PC-9 (cell line): Measurements from ENCODE around the gene HSBP1. TPM values are rescaled to one million over a fixed set of nuclear protein-coding genes. Genes with fewer than 3 reads are reported as not detected.

Source experiments
- Bru-seq: library from RNA; stranded (reverse); fragments of 400-500 nt; gene quantifications from one replicate; lab custom pipeline; 2021; lab: Mats Ljungman, UMichigan
- BruChase-seq, 2 experiments: library from RNA; stranded (reverse); fragments of 400-500 nt; gene quantifications; one replicate each; lab custom pipeline; 2021; lab: Mats Ljungman, UMichigan
- BruUV-seq: library from RNA; stranded (reverse); fragments of 400-500 nt; replicated peaks from 2 replicates; lab custom pipeline; 2021; lab: Mats Ljungman, UMichigan
- CTCF ChIA-PET: fragments of 300-600 bp; sonication (Branson Sonifier 250); formaldehyde crosslinking; loops from one replicate; lab custom pipeline; 2022; ENCODE audit warnings: antibody characterized with exemption; lab: Charles Lee
- POLR2A ChIA-PET: fragments of 300-600 bp; sonication (Branson Sonifier 250); formaldehyde crosslinking; loops from one replicate; lab custom pipeline; 2022; ENCODE audit warnings: antibody characterized with exemption; ENCODE audit not compliant: unreplicated experiment; lab: Charles Lee
- DNase-seq, 2 experiments: peaks; one replicate each; pipeline versions ENCODE4 v3.0.0 to v3.0.0-alpha.2; 2015 to 2022; ENCODE audit warnings: mixed read lengths in 1 of 2
- H2AFZ ChIP-seq: fragments of 200-600 bp; sonication (generic); 2 replicates; pipeline ENCODE4 v1.8.1; 2017; ENCODE audit warnings: antibody characterized with exemption
- H3F3A ChIP-seq: fragments of 200-600 bp; sonication (generic); 2 replicates; pipeline ENCODE4 v1.8.1; 2017; ENCODE audit warnings: antibody characterized with exemption, mild to moderate bottlenecking, low read depth; ENCODE audit not compliant: insufficient read depth
- H3K27ac ChIP-seq: fragments of 200-600 bp; sonication (generic); 2 replicates; pipeline ENCODE4 v1.6.1; 2016; ENCODE audit warnings: mixed run types
- H3K27me3 ChIP-seq: fragments of 200-600 bp; sonication (generic); 2 replicates; pipeline ENCODE4 v1.6.1; 2016; ENCODE audit warnings: low read depth, mixed run types; ENCODE audit not compliant: insufficient read depth
- H3K36me3 ChIP-seq: fragments of 200-600 bp; sonication (generic); 2 replicates; pipeline ENCODE4 v1.6.1; 2016; ENCODE audit warnings: low read depth, mixed run types
- H3K4me1 ChIP-seq: fragments of 200-600 bp; sonication (generic); replicated peaks from 2 replicates; pipeline ENCODE4 v1.6.1; 2016; ENCODE audit warnings: mixed run types; ENCODE audit not compliant: insufficient read depth
- H3K4me2 ChIP-seq: fragments of 200-600 bp; sonication (generic); 2 replicates; pipeline ENCODE4 v1.6.1; 2017; ENCODE audit warnings: mixed run types
- H3K4me3 ChIP-seq: fragments of 200-600 bp; sonication (generic); 2 replicates; pipeline ENCODE4 v1.6.1; 2016; ENCODE audit warnings: mixed run types
- H3K79me2 ChIP-seq: fragments of 200-600 bp; sonication (generic); 2 replicates; pipeline ENCODE4 v1.6.1; 2017; ENCODE audit warnings: low read depth, mixed run types
- H3K9me2 ChIP-seq: fragments of 200-600 bp; sonication (generic); 2 replicates; pipeline ENCODE4 v1.8.1; 2017; ENCODE audit warnings: mild to moderate bottlenecking; ENCODE audit not compliant: insufficient read depth
- H3K9me3 ChIP-seq: fragments of 200-600 bp; sonication (generic); 2 replicates; pipeline ENCODE4 v1.8.1; 2016; ENCODE audit warnings: low read depth; ENCODE audit not compliant: insufficient read depth
- H4K20me1 ChIP-seq: fragments of 200-600 bp; sonication (generic); 2 replicates; pipeline ENCODE4 v1.8.1; 2017; ENCODE audit not compliant: insufficient read depth
- EZH2 ChIP-seq: fragments of 200-600 bp; sonication (generic); IDR thresholded peaks from 2 replicates; pipeline ENCODE4 v1.8.0; 2017; ENCODE audit warnings: antibody characterized with exemption, low read depth
- intact Hi-C: fragments of 100-400 bp; cut with micrococcal nuclease; formaldehyde crosslinking; loops from one replicate; pipeline ENCODE4 v1.10.0; 2022; ENCODE audit not compliant: unreplicated experiment
- long read RNA-seq: library from polyadenylated mRNA; stranded (forward); transcript quantifications from one replicate; pipeline ENCODE4 v2.0.0, GENCODE V29; 2022
- total RNA-seq: library from RNA; stranded (reverse); gene quantifications from 2 replicates; pipeline ENCODE4 v1.2.3, GENCODE V29; 2021
- TF ChIP-seq, protein P1 (sequence below): fragments of 200-600 bp; sonication (generic); conservative IDR thresholded peaks from 2 replicates; pipeline ENCODE4 v1.6.1; 2017; ENCODE audit warnings: mixed run types, antibody characterized with exemption, mild to moderate bottlenecking, moderate library complexity

Gene HSBP1
- 89.9 and 130 TPM in 2 replicates for total RNA-seq
- percentile 73 among the genes with signal in this experiment for Bru-seq, nascent RNA
- percentile 76 among the genes with signal in this experiment for BruChase-seq, experiment 1, labeled RNA remaining after a 2-hour chase
- BruChase-seq, experiment 2, labeled RNA remaining after a 6-hour chase = percentile 92 among the genes with signal in this experiment
- long read RNA-seq, full-length matches to known transcripts = 631 of 736 reads
- long read RNA-seq, partial matches to known transcripts = 0 of 736 reads
- long read RNA-seq, other reads (novel, unspliced or antisense) = 105 of 736 reads

GRCh38 chr16:83807710-83808572, at the start of gene HSBP1:
Gene HSBP1 (plus strand): TSS chr16:83807978. CDS start chr16:83808077, 99 bp downstream.
- Histone ChIP-seq H2AFZ (peak within 1 kb of the TSS; percentile 98), H3K4me1 (peaks cover 33% of the 10 kb centered on the region), H3K79me2 (peaks cover 34% of the 10 kb centered on the region), H4K20me1 (peaks cover 3% of the 10 kb centered on the region; the same call in 1 of the 2 replicates), H3K9me3 (no peaks in the 10 kb centered on the region), H3K4me2 (peak within 1 kb of the TSS; percentile 99), H3K27ac (no peak within 1 kb of the TSS), H3K4me3 (peak within 1 kb of the TSS; percentile 65), H3K9me2 (no peaks in the 10 kb centered on the region), H3K27me3 (no peaks in the 10 kb centered on the region), H3F3A (peaks cover 1% of the 10 kb centered on the region; the same call in 1 of the 2 replicates), H3K36me3 (peaks cover 24% of the 10 kb centered on the region; the same call in 1 of the 2 replicates)
- intact Hi-C loops = no loop called here
- TF ChIP-seq EZH2 = no peak
- TF ChIP-seq, protein P1, sequence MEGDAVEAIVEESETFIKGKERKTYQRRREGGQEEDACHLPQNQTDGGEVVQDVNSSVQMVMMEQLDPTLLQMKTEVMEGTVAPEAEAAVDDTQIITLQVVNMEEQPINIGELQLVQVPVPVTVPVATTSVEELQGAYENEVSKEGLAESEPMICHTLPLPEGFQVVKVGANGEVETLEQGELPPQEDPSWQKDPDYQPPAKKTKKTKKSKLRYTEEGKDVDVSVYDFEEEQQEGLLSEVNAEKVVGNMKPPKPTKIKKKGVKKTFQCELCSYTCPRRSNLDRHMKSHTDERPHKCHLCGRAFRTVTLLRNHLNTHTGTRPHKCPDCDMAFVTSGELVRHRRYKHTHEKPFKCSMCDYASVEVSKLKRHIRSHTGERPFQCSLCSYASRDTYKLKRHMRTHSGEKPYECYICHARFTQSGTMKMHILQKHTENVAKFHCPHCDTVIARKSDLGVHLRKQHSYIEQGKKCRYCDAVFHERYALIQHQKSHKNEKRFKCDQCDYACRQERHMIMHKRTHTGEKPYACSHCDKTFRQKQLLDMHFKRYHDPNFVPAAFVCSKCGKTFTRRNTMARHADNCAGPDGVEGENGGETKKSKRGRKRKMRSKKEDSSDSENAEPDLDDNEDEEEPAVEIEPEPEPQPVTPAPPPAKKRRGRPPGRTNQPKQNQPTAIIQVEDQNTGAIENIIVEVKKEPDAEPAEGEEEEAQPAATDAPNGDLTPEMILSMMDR = no peak
- peak; percentile 78 to 91 for DNase-seq
- TSS peak; percentile 36 for BruUV-seq
- ChIA-PET CTCF (no interaction called here), POLR2A (interaction anchor here (0.6 kb wide), 1 partner anchor 668 kb away, joined by 4 read pairs; no protein-coding TSS in a partner anchor)

DNA sequence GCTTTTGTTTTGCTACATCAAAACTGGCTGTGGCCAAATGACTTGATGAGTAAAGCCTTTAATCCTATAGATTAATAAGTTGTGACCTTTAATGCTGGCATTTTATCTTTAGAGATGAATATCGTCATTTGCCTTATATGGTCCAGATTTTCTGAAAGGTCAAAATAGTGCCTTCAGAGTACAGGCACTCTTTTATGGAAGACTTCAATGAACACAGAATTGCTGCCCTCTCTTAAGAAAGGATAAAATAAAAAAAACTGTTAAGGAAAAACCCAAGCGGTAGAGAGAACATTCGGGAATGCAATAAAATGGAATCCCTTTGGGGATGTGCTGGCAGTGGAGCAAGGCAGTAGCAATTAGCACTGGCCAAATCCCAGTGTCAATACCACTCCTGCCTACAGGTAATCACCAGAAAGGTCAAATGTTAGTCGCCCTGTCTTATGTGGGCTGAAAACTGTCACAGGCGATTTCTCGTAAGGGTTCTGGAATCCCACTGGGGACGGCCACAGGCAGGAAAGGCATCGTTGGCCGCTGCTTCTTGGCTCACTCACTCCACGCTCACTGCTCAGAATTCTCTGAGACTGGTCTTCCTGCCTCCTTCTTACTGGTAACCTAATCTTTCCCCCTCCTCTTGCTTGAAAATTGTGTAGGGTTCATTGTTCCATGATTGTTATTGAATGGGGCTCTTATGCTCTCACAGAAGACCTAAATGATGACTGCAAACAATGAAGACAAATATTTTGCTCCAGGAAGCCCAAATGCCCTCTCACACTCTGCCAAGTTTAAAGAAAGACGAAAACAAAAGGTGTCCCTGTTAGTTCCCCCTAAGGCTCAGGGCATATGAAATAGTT, 45.4 kb upstream of the HSBP1 start:
- no peaks in the 10 kb centered on the region for H3F3A ChIP-seq
- no peak overlapping the region for H3K4me3 ChIP-seq
- H4K20me1 ChIP-seq = no peaks in the 10 kb centered on the region
- no peaks in the 10 kb centered on the region for H3K36me3 ChIP-seq
- peaks cover 50% of the 10 kb centered on the region for H3K27me3 ChIP-seq
- H3K4me2 ChIP-seq = no peak overlapping the region
- no peaks in the 10 kb centered on the region for H3K79me2 ChIP-seq
- no peaks in the 10 kb centered on the region for H3K9me3 ChIP-seq
- BruUV-seq = no TSS peak
- no peak for DNase-seq
- ChIA-PET POLR2A (no interaction called here), CTCF (no interaction called here)
- H3K4me1 ChIP-seq = no peaks in the 10 kb centered on the region
- no peak overlapping the region for H3K27ac ChIP-seq
- no peak overlapping the region for H2AFZ ChIP-seq
- H3K9me2 ChIP-seq = no peaks in the 10 kb centered on the region
- TF ChIP-seq, protein P1 = no peak
- no peak for TF ChIP-seq EZH2
- intact Hi-C loops = no loop called here

DNA sequence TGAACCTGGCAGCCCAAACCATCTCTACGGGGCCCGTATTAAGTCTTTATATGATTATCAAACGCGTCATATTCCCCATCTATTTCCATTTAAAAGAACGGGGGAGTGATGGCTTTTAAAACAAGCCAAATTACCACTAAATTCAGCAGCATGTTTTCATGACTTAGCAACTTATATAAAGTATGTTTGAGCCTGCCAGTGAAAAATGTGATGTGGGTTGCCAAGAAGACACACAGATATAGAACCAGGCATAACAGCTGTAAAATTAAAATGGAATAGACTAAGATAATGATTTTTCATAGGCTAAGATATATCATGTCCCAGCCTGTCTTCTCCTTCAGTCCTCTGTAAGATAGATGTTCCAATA, 44.8 kb upstream of the HSBP1 start:
- H3K4me2 ChIP-seq = no peak overlapping the region
- no peaks in the 10 kb centered on the region for H4K20me1 ChIP-seq
- no peaks in the 10 kb centered on the region for H3K4me1 ChIP-seq
- ChIA-PET CTCF (no interaction called here), POLR2A (no interaction called here)
- BruUV-seq = no TSS peak
- H3K27ac ChIP-seq = no peak overlapping the region
- H2AFZ ChIP-seq = no peak overlapping the region
- H3K9me2 ChIP-seq = no peaks in the 10 kb centered on the region
- intact Hi-C loops = no loop called here
- H3K27me3 ChIP-seq = peaks cover 50% of the 10 kb centered on the region
- TF ChIP-seq, protein P1 = no peak
- TF ChIP-seq EZH2 = no peak
- H3K79me2 ChIP-seq = no peaks in the 10 kb centered on the region
- H3F3A ChIP-seq = no peaks in the 10 kb centered on the region
- no peak for DNase-seq
- no peaks in the 10 kb centered on the region for H3K9me3 ChIP-seq
- no peak overlapping the region for H3K4me3 ChIP-seq
- H3K36me3 ChIP-seq = no peaks in the 10 kb centered on the region
